Fibroblast of lung (primary cell): ENCODE data around the gene MLXIP. TPM values are rescaled to one million over a fixed set of nuclear protein-coding genes. Genes with fewer than 3 reads are reported as not detected.

ENCODE experiments used
- DNase-seq, 2 donors: peaks; one replicate each; pipeline versions ENCODE4 v3.0.0 to v3.0.0-alpha.2; 2010; ENCODE audit warnings: low read depth in 2 of 2
- H2AFZ ChIP-seq: 2 replicates; pipeline ENCODE4 v1.5.1; 2012; ENCODE audit warnings: low read length, control low read depth, inconsistent platforms
- H3K27ac ChIP-seq: 2 replicates; pipeline ENCODE4 v1.5.1; 2011; ENCODE audit warnings: low read length, control low read depth; ENCODE audit not compliant: insufficient read depth
- H3K27me3 ChIP-seq: 2 replicates; pipeline ENCODE4 v1.5.1; 2011; ENCODE audit warnings: mild to moderate bottlenecking, low read length; ENCODE audit not compliant: control insufficient read depth, insufficient read depth
- H3K36me3 ChIP-seq: 2 replicates; pipeline ENCODE4 v1.5.1; 2011; ENCODE audit warnings: low read length; ENCODE audit not compliant: control insufficient read depth, insufficient read depth
- H3K4me1 ChIP-seq: 2 replicates; pipeline ENCODE4 v1.5.1; 2011; ENCODE audit warnings: low read length; ENCODE audit not compliant: control insufficient read depth, insufficient read depth; ENCODE audit errors: extremely low read depth
- H3K4me2 ChIP-seq: 2 replicates; pipeline ENCODE4 v1.5.1; 2011; ENCODE audit warnings: low read length, control low read depth; ENCODE audit not compliant: insufficient read depth; ENCODE audit errors: extremely low read depth
- H3K4me3 ChIP-seq, 4 experiments: fragments of 200-600 bp in 1 of 4; sonication (generic) in 1 of 4; replicated peaks in 1 of 4; 2 replicates each; pipeline ENCODE4 v1.5.1; 2011 to 2016; ENCODE audit warnings: low read length in 4 of 4, low read depth in 3 of 4, mild to moderate bottlenecking in 3 of 4, control low read depth in 2 of 4, inconsistent platforms in 1 of 4, mixed read lengths in 1 of 4; ENCODE audit not compliant: insufficient read depth in 1 of 4; ENCODE audit errors: control extremely low read depth in 1 of 4
- H3K79me2 ChIP-seq: 2 replicates; pipeline ENCODE4 v1.5.1; 2012; ENCODE audit warnings: mild to moderate bottlenecking, low read length, inconsistent platforms; ENCODE audit not compliant: control insufficient read depth, insufficient read depth
- H3K9ac ChIP-seq: 2 replicates; pipeline ENCODE4 v1.5.1; 2011; ENCODE audit warnings: mild to moderate bottlenecking, low read length, control low read depth; ENCODE audit not compliant: insufficient read depth
- H3K9me3 ChIP-seq: 2 replicates; pipeline ENCODE4 v1.5.1; 2012; ENCODE audit warnings: low read depth, low read length; ENCODE audit not compliant: control insufficient read depth, insufficient read depth
- H4K20me1 ChIP-seq: 2 replicates; pipeline ENCODE4 v1.5.1; 2011; ENCODE audit warnings: low read length; ENCODE audit not compliant: control insufficient read depth, insufficient read depth; ENCODE audit errors: extremely low read depth
- CTCF ChIP-seq, 2 donors: IDR thresholded peaks in 1 of 2; conservative IDR thresholded peaks in 1 of 2; 1 replicate in 1 of 2; 2 replicates in 1 of 2; pipeline ENCODE4 v1.5.1; 2011 to 2012; ENCODE audit warnings: low read length in 2 of 2, control low read depth in 1 of 2, inconsistent platforms in 1 of 2, low read depth in 1 of 2, mild to moderate bottlenecking in 1 of 2
- EZH2 ChIP-seq: IDR thresholded peaks from 2 replicates; pipeline ENCODE4 v1.5.1; 2012; ENCODE audit warnings: low read length, control low read depth, mild to moderate bottlenecking; ENCODE audit errors: missing control alignments
- polyA plus RNA-seq, 2 donors: library from polyadenylated mRNA; depleted of rRNA in 1 of 2; stranded (reverse) in 1 of 2; unstranded in 1 of 2; fragments of >200 nt; gene quantifications; 2 replicates each; pipeline ENCODE4 v1.2.1, GENCODE V29; 2011 to 2012; ENCODE audit warnings: missing spikeins in 1 of 2
- total RNA-seq: library from RNA; depleted of rRNA; stranded (reverse); fragments of >200 nt; gene quantifications from 2 replicates; pipeline ENCODE4 v1.2.1, GENCODE V29; 2014

MLXIP gene
- total and polyA plus RNA-seq, 2 donors (not counting 1 experiment from before 2014, with no cell fraction given), result 6.6 to 17.0 TPM

GRCh38 chr12:122126713-122127597 lies 48.4 kb downstream of the MLXIP start:
- Histone ChIP-seq H2AFZ (no peak overlapping the region), H3K9me3 (no peaks in the 10 kb centered on the region), H3K79me2 (peaks cover 8% of the 10 kb centered on the region), H3K27me3 (no peaks in the 10 kb centered on the region), H3K4me3 (no peak overlapping the region), H4K20me1 (no peaks in the 10 kb centered on the region), H3K27ac (no peak overlapping the region), H3K4me1 (peaks cover 7% of the 10 kb centered on the region), H3K4me2 (no peak overlapping the region), H3K9ac (no peak overlapping the region), H3K36me3 (peaks cover 13% of the 10 kb centered on the region)
- no peak for DNase-seq
- TF ChIP-seq CTCF (conservative IDR thresholded peaks at IDR 0.05 in 1 of 2, IDR thresholded peaks at IDR 0.05 in 1 of 2; ENCODE audit: low read depth in 1 of 2, low read length in 2 of 2), result no peak
- no peak for TF ChIP-seq EZH2

GRCh38 chr12:122127839-122128238 lies 49.3 kb downstream of the MLXIP start:
- DNase-seq, result no peak
- no peak for TF ChIP-seq EZH2
- TF ChIP-seq CTCF (conservative IDR thresholded peaks at IDR 0.05 in 1 of 2, IDR thresholded peaks at IDR 0.05 in 1 of 2; ENCODE audit: low read depth in 1 of 2, low read length in 2 of 2), result no peak
- peaks cover 13% of the 10 kb centered on the region for H3K36me3 ChIP-seq

GRCh38 chr12:122128481-122128880 lies 49.9 kb downstream of the MLXIP start:
- TF ChIP-seq CTCF (conservative IDR thresholded peaks at IDR 0.05 in 1 of 2, IDR thresholded peaks at IDR 0.05 in 1 of 2; ENCODE audit: low read depth in 1 of 2, low read length in 2 of 2), result no peak
- no peak for TF ChIP-seq EZH2
- Histone ChIP-seq H3K36me3 (peaks cover 14% of the 10 kb centered on the region), H3K79me2 (peaks cover 8% of the 10 kb centered on the region)

More at GRCh38 chr12:122127839-122128238, 49.3 kb downstream of the MLXIP start:
- Histone ChIP-seq H3K9ac (peak overlapping the region; percentile 6), H2AFZ (no peak overlapping the region), H3K4me3 (no peak overlapping the region), H3K27me3 (no peaks in the 10 kb centered on the region), H3K27ac (no peak overlapping the region), H3K4me1 (peaks cover 7% of the 10 kb centered on the region), H3K9me3 (no peaks in the 10 kb centered on the region), H3K79me2 (peaks cover 8% of the 10 kb centered on the region), H3K4me2 (no peak overlapping the region), H4K20me1 (no peaks in the 10 kb centered on the region)

More at GRCh38 chr12:122128481-122128880, 49.9 kb downstream of the MLXIP start:
- Histone ChIP-seq H4K20me1 (no peaks in the 10 kb centered on the region), H3K4me3 (no peak overlapping the region), H3K4me1 (peaks cover 5% of the 10 kb centered on the region), H3K9ac (no peak overlapping the region), H3K4me2 (no peak overlapping the region), H3K27ac (no peak overlapping the region), H3K9me3 (no peaks in the 10 kb centered on the region), H3K27me3 (no peaks in the 10 kb centered on the region), H2AFZ (no peak overlapping the region)
- DNase-seq, result no peak
